HG03342 (cell line): ENCODE data around the gene ZNF546.

ENCODE experiments used
- ATAC-seq: cut with Tn5 transposase; IDR thresholded peaks from one replicate; pipeline ENCODE4 v1.9.1; 2021; ENCODE audit warnings: mild to moderate bottlenecking, moderate library complexity; ENCODE audit not compliant: unreplicated experiment

Gene ZNF546

DNA sequence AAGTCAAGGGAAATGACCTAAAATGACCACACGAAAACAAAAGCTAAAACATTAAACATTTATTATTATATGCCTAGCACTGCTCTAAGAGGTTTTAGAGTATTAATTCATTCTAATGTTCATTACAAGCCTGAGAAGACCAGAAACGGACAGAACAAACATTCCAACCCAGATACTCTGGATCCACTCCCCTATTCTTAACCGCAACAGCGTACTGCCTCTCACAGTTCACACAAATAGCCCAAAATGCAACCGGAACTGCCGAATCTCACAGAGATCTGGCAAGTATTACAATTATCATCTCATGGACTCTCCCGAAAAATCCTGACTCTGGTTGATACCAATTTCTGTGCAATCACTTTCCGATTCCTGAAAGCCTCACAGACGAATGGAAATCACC, 57.8 kb downstream of the ZNF546 start:
- no peak for ATAC-seq

DNA sequence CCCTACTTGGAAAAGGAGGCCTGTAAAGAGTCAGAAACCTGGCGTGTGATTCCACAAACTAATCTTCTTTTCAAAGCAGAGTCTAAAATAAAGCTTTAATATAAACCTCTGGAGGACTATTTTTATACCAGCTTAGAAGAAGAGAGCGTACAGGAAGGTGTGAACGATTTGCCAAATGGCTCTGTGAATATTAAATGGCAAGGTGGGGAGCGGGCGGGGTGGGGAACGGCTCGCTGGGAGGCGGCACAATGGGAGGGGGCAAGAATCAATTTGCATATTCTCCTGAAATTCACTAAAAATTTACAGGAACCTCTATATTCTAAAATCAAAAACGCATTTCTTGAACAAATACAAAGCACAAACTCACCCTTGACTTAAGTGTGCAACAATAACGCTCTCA, 58.2 kb downstream of the ZNF546 start:
- no peak for ATAC-seq

DNA sequence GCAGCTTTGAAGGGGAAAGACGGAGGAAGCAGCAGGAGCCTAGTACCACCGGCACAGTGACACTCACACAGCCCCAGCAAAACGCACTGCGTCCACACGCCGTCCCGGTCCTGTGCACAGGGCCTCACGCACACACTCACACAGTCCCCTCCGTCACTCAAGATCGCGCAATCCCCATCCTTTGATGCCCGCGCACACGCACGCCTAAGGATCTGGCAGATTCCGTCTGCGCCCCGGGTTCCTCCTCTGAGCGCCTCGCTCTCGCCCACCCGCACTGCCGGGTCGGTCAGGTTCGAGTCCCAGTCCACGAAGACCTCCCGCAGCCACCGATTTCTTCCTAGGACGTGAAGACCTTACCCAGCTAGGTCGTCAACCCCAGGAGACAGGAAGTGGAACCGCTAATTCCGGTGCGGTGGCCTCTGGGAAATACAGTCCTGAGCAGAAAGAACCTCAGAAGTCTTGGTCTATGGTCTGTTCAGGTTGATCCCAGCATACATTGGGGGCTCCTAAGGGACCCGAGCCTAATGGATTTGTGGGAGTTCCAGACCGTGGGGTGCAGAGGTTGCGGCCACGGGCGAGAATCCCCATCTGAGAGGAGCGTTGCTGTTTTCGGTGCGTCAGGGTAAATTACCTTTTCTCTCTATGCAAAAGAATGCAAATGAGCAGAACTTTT, 59.1 kb downstream of the ZNF546 start, which contains the start of gene ZNF780B:
Gene ZNF780B (minus strand): TSS at position 400 of the 673 bp plus-strand sequence. CDS start 5,899 bp downstream, outside the sequence.
- peak; percentile 63 for ATAC-seq

DNA sequence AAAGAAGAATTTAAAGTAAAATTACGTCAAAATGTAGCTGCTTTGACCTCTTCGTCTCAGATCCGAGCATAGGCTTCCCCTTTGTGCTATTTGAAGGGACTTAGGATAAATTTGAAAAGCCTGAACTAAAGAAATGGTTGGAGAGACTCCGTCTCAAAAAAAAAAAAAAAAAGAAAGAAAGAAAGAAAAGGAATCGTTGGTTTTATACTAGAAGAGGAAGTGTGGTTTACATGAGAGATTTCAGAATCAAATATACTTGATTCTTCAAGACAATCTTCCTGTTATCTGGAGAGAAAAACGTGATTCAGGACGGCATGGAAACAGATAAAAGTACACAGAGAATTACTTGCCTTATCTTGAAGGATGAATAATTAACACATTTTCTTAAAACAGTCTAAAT, 59.6 kb downstream of the ZNF546 start:
- no peak for ATAC-seq

DNA sequence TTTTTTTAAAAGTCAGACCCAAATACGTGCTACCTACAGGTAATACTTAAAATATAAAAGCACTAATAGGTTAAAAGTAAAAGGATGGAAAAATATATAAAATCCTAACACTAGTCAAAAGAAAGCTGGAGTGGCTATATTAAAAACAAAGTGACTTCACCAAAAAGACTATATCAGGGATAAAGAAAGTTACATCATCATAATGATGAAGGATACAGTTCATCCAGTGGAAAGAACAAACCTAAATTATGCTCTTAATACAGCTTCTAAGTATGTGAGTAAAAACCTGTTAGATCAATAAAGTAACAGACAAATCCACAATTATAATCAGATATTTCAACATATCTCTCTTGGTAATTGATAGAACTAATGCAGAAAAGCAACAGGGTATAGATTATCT, 60.3 kb downstream of the ZNF546 start:
- no peak for ATAC-seq

DNA sequence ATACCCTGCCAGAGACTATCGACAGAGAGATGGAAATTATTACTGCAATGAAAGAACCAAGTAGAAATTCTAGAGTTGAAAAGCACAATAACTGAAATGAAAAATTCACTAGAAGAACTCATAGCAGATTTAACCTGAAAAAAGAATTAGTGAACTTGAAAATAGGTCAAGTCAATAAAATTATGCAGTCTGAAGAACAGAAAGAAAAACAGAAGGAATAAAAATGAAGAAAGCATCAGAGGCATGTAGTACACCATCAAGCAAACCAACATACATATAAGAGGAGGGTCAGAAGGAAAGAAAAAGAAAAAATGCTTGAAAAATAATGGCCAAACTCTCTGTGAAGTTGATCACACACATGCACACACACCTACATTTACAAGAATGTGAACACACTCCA, 62.8 kb downstream of the ZNF546 start:
- no peak for ATAC-seq

DNA sequence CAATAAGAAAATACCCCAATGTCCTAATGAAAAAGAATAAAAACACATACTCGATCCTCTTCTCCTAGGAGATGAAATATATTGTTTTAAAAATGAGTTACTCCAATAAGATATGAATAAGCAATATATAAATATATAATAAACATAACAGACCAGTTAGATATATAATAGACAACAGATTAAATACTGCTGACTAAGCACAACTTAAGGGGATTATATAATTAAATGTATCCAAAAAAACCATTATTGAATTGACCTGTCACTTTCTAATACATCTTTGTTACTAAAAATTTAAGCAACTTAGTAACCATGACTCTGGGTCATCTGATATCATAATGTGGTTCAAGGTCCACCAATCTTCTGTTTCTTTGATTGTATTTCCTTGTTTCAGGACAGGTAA, 73.2 kb downstream of the ZNF546 start:
- no peak for ATAC-seq
